IMR-90 (cell line): ENCODE results near the gene MRAP2. TPM values are rescaled to one million over a fixed set of nuclear protein-coding genes. Genes with fewer than 3 reads are reported as not detected.

Source experiments
- ATAC-seq: fragments of 200-7000 bp; cut with Tn5 transposase; 2 replicates; pipeline ENCODE4 v1.9.1; 2020; ENCODE audit warnings: low read depth, mild to moderate bottlenecking, moderate library complexity
- BruUV-seq: library from RNA; stranded (reverse); fragments of 400-500 nt; replicated peaks from 2 replicates; lab custom pipeline; 2021; lab: Mats Ljungman, UMichigan
- CTCF ChIA-PET: fragments of 300-600 bp; formaldehyde crosslinking; extraction: SDS; loops from one replicate; lab custom pipeline; 2021; ENCODE audit warnings: antibody characterized with exemption; lab: Yijun Ruan, JAX
- POLR2A ChIA-PET: fragments of 300-600 bp; sonication (Branson Sonifier 250); formaldehyde crosslinking; loops from one replicate; lab custom pipeline; 2022; ENCODE audit warnings: antibody characterized with exemption; ENCODE audit not compliant: unreplicated experiment; lab: Charles Lee
- DNase-seq: peaks from one replicate; pipeline ENCODE4 v3.0.0; 2013
- H2AFZ ChIP-seq: replicated peaks from 2 replicates; pipeline ENCODE3; 2013; ENCODE audit warnings: low read length, mild to moderate bottlenecking; ENCODE audit not compliant: poor library complexity
- H2AK5ac ChIP-seq: 2 replicates; pipeline ENCODE4 v1.6.1; 2013; ENCODE audit warnings: low read depth, low read length, inconsistent platforms
- H2AK9ac ChIP-seq: replicated peaks from 2 replicates; pipeline ENCODE3; 2013; ENCODE audit warnings: mild to moderate bottlenecking, low read depth, low read length, moderate library complexity; ENCODE audit not compliant: poor library complexity
- H2BK120ac ChIP-seq: 2 replicates; pipeline ENCODE4 v1.6.1; 2013; ENCODE audit warnings: low read depth, low read length, inconsistent platforms
- H2BK15ac ChIP-seq: 3 replicates; pipeline ENCODE4 v1.6.1; 2013; ENCODE audit warnings: low read depth, low read length, inconsistent platforms
- H2BK20ac ChIP-seq: 2 replicates; pipeline ENCODE4 v1.6.1; 2013; ENCODE audit warnings: low read depth, mild to moderate bottlenecking, inconsistent platforms, low read length, moderate library complexity
- H2BK5ac ChIP-seq: 2 replicates; pipeline ENCODE4 v1.6.1; 2013; ENCODE audit warnings: mild to moderate bottlenecking, low read depth, low read length, inconsistent platforms; ENCODE audit not compliant: poor library complexity, severe bottlenecking
- H3K14ac ChIP-seq: replicated peaks from 2 replicates; pipeline ENCODE4 v1.6.1; 2013; ENCODE audit warnings: low read depth, low read length, inconsistent platforms
- H3K18ac ChIP-seq: 2 replicates; pipeline ENCODE4 v1.6.1; 2013; ENCODE audit warnings: low read depth, low read length, control low read depth
- H3K23ac ChIP-seq: 2 replicates; pipeline ENCODE4 v1.6.1; 2013; ENCODE audit warnings: low read depth, low read length, inconsistent platforms
- H3K27ac ChIP-seq: 2 replicates; pipeline ENCODE4 v1.5.1; 2013; ENCODE audit warnings: mild to moderate bottlenecking, control low read depth, low read length; ENCODE audit not compliant: insufficient read depth
- H3K27me3 ChIP-seq: 2 replicates; pipeline ENCODE4 v1.6.1; 2013; ENCODE audit warnings: low read length; ENCODE audit not compliant: control insufficient read depth, insufficient read depth
- H3K36me3 ChIP-seq: 2 replicates; pipeline ENCODE4 v1.6.1; 2013; ENCODE audit warnings: low read length, mixed read lengths; ENCODE audit not compliant: control insufficient read depth, insufficient read depth
- H3K4ac ChIP-seq: 2 replicates; pipeline ENCODE4 v1.6.1; 2013; ENCODE audit warnings: low read depth, low read length, inconsistent platforms
- H3K4me1 ChIP-seq: 2 replicates; pipeline ENCODE4 v1.6.1; 2013; ENCODE audit warnings: low read length, mixed read lengths; ENCODE audit not compliant: control insufficient read depth, insufficient read depth
- H3K4me2 ChIP-seq: 2 replicates; pipeline ENCODE4 v1.6.1; 2013; ENCODE audit warnings: low read depth, mild to moderate bottlenecking, control low read depth, low read length, moderate library complexity
- H3K4me3 ChIP-seq: 2 replicates; pipeline ENCODE4 v1.5.1; 2013; ENCODE audit warnings: low read depth, mild to moderate bottlenecking, control low read depth, low read length, moderate library complexity; ENCODE audit not compliant: insufficient read depth
- H3K56ac ChIP-seq: 2 replicates; pipeline ENCODE4 v1.6.1; 2013; ENCODE audit warnings: low read length, inconsistent platforms; ENCODE audit not compliant: insufficient read depth; ENCODE audit errors: extremely low read depth
- H3K79me1 ChIP-seq, 2 experiments: 2 replicates each; pipeline ENCODE4 v1.6.1; 2013; ENCODE audit warnings: low read length in 2 of 2, inconsistent platforms in 1 of 2, low read depth in 1 of 2
- H3K9ac ChIP-seq: 2 replicates; pipeline ENCODE4 v1.6.1; 2013; ENCODE audit warnings: low read depth, low read length, control low read depth
- H3K9me1 ChIP-seq: 2 replicates; pipeline ENCODE4 v1.6.1; 2013; ENCODE audit warnings: low read length, inconsistent platforms; ENCODE audit not compliant: insufficient read depth
- H3K9me3 ChIP-seq: 2 replicates; pipeline ENCODE4 v1.6.1; 2013; ENCODE audit warnings: low read length; ENCODE audit not compliant: control insufficient read depth, insufficient read depth
- H4K20me1 ChIP-seq: 2 replicates; pipeline ENCODE4 v1.6.1; 2013; ENCODE audit warnings: low read length, inconsistent platforms; ENCODE audit not compliant: insufficient read depth
- H4K5ac ChIP-seq: 2 replicates; pipeline ENCODE4 v1.6.1; 2013; ENCODE audit warnings: mild to moderate bottlenecking, low read depth, low read length, control low read depth
- H4K8ac ChIP-seq, 2 experiments: 2 replicates each; pipeline ENCODE4 v1.6.1; 2013; ENCODE audit warnings: low read depth in 2 of 2, low read length in 2 of 2, control low read depth in 1 of 2, inconsistent platforms in 1 of 2
- H4K91ac ChIP-seq: 2 replicates; pipeline ENCODE4 v1.6.1; 2013; ENCODE audit warnings: low read depth, low read length, inconsistent platforms; ENCODE audit not compliant: insufficient read depth
- BHLHE40 ChIP-seq: fragments of 150-350 bp; IDR thresholded peaks from 2 replicates; pipeline ENCODE4 v1.6.1; 2016; ENCODE audit warnings: mild to moderate bottlenecking, low read depth, low read length
- CEBPB ChIP-seq: IDR thresholded peaks from 2 replicates; pipeline ENCODE4 v1.6.1; 2012; ENCODE audit warnings: low read depth, low read length, improper control_type of control experiment
- CHD1 ChIP-seq: IDR thresholded peaks from 2 replicates; pipeline ENCODE4 v1.6.1; 2012; ENCODE audit warnings: low read depth, low read length, improper control_type of control experiment
- CTCF ChIP-seq: conservative IDR thresholded peaks from 2 replicates; pipeline ENCODE4 v1.5.1; 2012; ENCODE audit warnings: mild to moderate bottlenecking, low read depth, low read length, improper control_type of control experiment
- ELK1 ChIP-seq: fragments of 150-350 bp; IDR thresholded peaks from 2 replicates; pipeline ENCODE4 v1.6.1; 2016; ENCODE audit warnings: low read depth, mild to moderate bottlenecking, low read length, moderate library complexity, borderline replicate concordance
- FOS ChIP-seq: fragments of 150-350 bp; IDR thresholded peaks from 2 replicates; pipeline ENCODE4 v1.6.1; 2016; ENCODE audit warnings: low read depth, low read length
- MAFK ChIP-seq: IDR thresholded peaks from 2 replicates; pipeline ENCODE4 v1.6.1; 2012; ENCODE audit warnings: low read depth, low read length, improper control_type of control experiment
- MAZ ChIP-seq: IDR thresholded peaks from 2 replicates; pipeline ENCODE4 v1.6.1; 2012; ENCODE audit warnings: low read depth, mild to moderate bottlenecking, low read length, improper control_type of control experiment, moderate library complexity, borderline replicate concordance
- MXI1 ChIP-seq: IDR thresholded peaks from 2 replicates; pipeline ENCODE4 v1.6.1; 2012; ENCODE audit warnings: low read depth, mild to moderate bottlenecking, low read length, moderate library complexity, borderline replicate concordance
- NFE2L2 ChIP-seq: fragments of 150-350 bp; IDR thresholded peaks from 2 replicates; pipeline ENCODE4 v1.6.1; 2016; ENCODE audit warnings: low read depth, mild to moderate bottlenecking, low read length
- POLR2A ChIP-seq: IDR thresholded peaks from 2 replicates; pipeline ENCODE4 v1.6.1; 2012; ENCODE audit warnings: mild to moderate bottlenecking, low read depth, low read length
- RAD21 ChIP-seq: IDR thresholded peaks from 2 replicates; pipeline ENCODE4 v1.6.1; 2012; ENCODE audit warnings: low read length, improper control_type of control experiment
- RCOR1 ChIP-seq: IDR thresholded peaks from 2 replicates; pipeline ENCODE4 v1.6.1; 2012; ENCODE audit warnings: mild to moderate bottlenecking, low read length, improper control_type of control experiment; ENCODE audit not compliant: insufficient replicate concordance
- RFX5 ChIP-seq: IDR thresholded peaks from 2 replicates; pipeline ENCODE4 v1.8.0; 2012; ENCODE audit warnings: low read depth, mild to moderate bottlenecking, low read length, moderate library complexity
- SMC3 ChIP-seq: fragments of 150-350 bp; IDR thresholded peaks from 2 replicates; pipeline ENCODE4 v1.6.1; 2016; ENCODE audit warnings: low read depth, mild to moderate bottlenecking, antibody characterized with exemption, low read length, moderate library complexity
- dilution Hi-C: fragments of 300-500 bp; cut with HindIII; formaldehyde crosslinking; loops from one replicate; pipeline ENCODE4 v1.14.3; 2018; ENCODE audit warnings: low sequenced_read_pairs; ENCODE audit not compliant: unreplicated experiment
- in situ Hi-C: fragments of 300-500 bp; cut with MboI; formaldehyde crosslinking; loops from 3 replicates; pipeline ENCODE4 v1.14.3; 2019; ENCODE audit warnings: low sequenced_read_pairs, inconsistent platforms, mixed read lengths
- intact Hi-C: fragments of 100-400 bp; cut with micrococcal nuclease; formaldehyde crosslinking; loops from 2 replicates; pipeline ENCODE4 v1.10.0; 2022
- polyA plus RNA-seq, 3 experiments: library from polyadenylated mRNA; depleted of rRNA; stranded (reverse); fragments of >200 nt; gene quantifications; 2 replicates each; pipeline ENCODE4 v1.2.3, GENCODE V29; 2012; ENCODE audit warnings: low replicate concordance in 1 of 3
- total RNA-seq: library from RNA; depleted of rRNA; stranded (reverse); fragments of >200 nt; gene quantifications from 2 replicates; pipeline ENCODE4 v1.2.3, GENCODE V29; 2012
- TF ChIP-seq, protein P1 (sequence below): fragments of 150-350 bp; IDR thresholded peaks from 2 replicates; pipeline ENCODE4 v1.6.1; 2017; ENCODE audit warnings: mild to moderate bottlenecking, antibody characterized with exemption, low read length, low read depth

The MRAP2 gene
- total and polyA plus RNA-seq, 2 of the 4 experiments (the other 2 are of a cell fraction), result 0.03 TPM; not detected in 1

DNA sequence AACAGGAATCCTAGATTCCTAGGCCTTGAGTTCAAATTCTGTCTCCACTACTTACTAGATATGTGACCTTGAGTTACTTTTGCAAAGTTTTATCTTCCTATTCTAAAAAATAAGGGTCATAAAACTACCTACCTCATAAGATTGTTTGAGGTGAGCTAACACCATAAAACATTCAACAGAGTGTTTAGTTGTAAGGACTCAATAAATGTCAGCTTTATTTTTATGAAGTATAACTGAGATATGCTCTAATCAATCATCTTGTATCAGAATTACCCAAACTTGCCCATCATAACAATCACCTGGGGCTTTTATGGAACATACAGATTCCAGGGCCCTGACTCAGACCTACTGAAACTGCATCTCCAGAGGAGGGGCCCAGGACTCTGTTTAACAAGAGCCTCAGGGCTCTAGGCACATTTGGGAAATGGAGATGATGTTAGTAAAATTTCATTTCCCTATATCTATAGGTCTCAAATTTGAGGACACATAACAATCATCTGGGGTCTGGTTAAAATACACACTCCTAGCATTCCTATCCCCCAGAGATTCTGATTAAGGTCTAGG is 35.5 kb upstream of the MRAP2 start:
- Histone ChIP-seq H3K36me3 (no peaks in the 10 kb centered on the region), H2AK9ac (no peak overlapping the region), H3K56ac (no peak overlapping the region), H3K79me1 (no peaks in the 10 kb centered on the region), H2BK5ac (no peak overlapping the region), H3K18ac (no peak overlapping the region), H4K20me1 (no peaks in the 10 kb centered on the region), H3K9ac (no peak overlapping the region), H4K5ac (no peak overlapping the region), H2AFZ (no peak overlapping the region), H3K4me2 (no peak overlapping the region), H2BK20ac (no peak overlapping the region), H2BK120ac (no peak overlapping the region), H2BK15ac (no peak overlapping the region), H2AK5ac (no peak overlapping the region), H3K14ac (no peak overlapping the region), H3K27me3 (peaks cover 2% of the 10 kb centered on the region; the same call in 1 of the 2 replicates), H3K9me3 (no peaks in the 10 kb centered on the region), H4K8ac (no peak overlapping the region), H3K4me3 (no peak overlapping the region), H3K4ac (no peak overlapping the region), H3K9me1 (no peaks in the 10 kb centered on the region), H4K91ac (no peak overlapping the region), H3K27ac (no peak overlapping the region), H3K23ac (no peak overlapping the region), H3K4me1 (no peaks in the 10 kb centered on the region)
- dilution Hi-C loops (no loop called here), in situ Hi-C loops (no loop called here), intact Hi-C loops (no loop called here)
- no peak for ATAC-seq
- CTCF ChIA-PET, result no interaction called here
- BruUV-seq, result no TSS peak
- TF ChIP-seq NFE2L2 (no peak), FOS (no peak), CTCF (no peak), RAD21 (no peak), SMC3 (no peak), CEBPB (no peak), CHD1 (no peak), MAZ (no peak), ELK1 (no peak), RCOR1 (no peak), RFX5 (no peak), MAFK (no peak), BHLHE40 (no peak), MXI1 (no peak), POLR2A (no peak)
- TF ChIP-seq, protein P1, sequence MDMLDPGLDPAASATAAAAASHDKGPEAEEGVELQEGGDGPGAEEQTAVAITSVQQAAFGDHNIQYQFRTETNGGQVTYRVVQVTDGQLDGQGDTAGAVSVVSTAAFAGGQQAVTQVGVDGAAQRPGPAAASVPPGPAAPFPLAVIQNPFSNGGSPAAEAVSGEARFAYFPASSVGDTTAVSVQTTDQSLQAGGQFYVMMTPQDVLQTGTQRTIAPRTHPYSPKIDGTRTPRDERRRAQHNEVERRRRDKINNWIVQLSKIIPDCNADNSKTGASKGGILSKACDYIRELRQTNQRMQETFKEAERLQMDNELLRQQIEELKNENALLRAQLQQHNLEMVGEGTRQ, result no peak
- POLR2A ChIA-PET, result interaction anchor here (0.6 kb wide), 1 partner anchor 150 kb away, joined by 18 read pairs; no protein-coding TSS in a partner anchor
- no peak for DNase-seq
